Medulla oblongata (tissue), 1 donor: ENCODE results near the gene KBTBD12.

Experiments
- DNase-seq: peaks from one replicate; pipeline ENCODE4 v3.0.0-alpha.2; 2015; ENCODE audit errors: extremely low spot score

The KBTBD12 gene

DNA sequence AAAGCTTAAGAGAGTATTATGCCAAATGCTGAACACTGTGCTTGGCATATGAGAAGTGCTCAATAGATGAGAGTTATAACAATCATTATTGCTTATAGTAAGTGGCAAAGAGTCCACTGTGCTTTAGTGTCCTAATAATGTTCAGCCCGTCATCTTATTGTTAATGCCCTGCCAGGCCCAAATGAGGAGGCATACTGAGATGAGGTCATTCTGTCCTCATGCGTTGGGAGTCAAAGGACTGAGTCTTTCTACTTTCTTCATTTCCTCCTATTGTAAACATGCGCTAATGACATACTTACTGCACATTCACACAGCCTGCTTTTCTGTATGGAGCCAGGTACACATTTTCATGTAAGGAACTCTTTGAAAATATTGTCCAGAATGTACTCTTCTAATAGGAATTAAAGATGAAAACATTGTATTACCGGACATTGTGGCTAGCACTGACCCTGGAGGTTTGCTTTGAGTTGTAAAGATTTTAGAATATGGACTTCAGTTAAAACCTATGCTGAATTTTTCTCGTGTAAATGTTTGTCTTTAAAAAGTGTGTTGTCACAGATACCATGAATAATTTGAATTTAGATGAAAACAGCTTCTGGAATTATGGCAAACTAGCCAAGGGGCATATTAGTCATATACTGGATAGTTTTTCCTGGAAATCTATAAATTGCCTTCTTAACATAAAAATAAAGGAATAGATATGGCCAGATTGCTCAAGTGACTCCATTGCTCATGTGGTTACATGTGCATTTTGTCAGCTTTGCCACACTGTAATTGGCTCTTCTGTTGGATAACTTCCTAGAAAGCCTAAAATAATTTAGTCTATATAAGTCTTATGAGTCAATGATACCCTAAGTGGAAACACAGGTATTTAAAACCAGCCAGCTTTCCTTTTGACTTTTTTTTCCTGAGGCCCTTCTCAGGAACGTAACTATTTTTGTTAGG lies 38.3 kb downstream of the KBTBD12 start:
- DNase-seq = no peak

DNA sequence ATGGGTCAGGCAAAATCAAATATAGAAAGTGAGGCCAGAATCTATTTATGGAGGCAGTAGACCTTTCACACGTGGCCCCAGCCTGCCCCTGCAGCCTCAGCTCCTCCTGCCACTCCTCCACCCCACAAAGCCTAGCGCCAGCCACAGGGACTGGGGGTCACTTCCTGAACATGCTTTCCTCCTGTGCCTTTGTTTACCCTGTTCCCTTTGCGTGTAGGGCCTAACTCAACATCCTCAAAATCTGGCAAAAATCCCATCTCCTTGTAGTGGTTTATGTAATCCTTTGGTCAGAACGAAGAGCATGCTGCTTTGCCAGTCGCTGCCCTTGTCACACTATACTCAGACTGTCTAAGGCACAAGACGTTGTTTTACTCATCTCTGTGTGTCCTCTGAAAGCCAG lies 39.6 kb downstream of the KBTBD12 start:
- DNase-seq = peak; percentile 60

DNA sequence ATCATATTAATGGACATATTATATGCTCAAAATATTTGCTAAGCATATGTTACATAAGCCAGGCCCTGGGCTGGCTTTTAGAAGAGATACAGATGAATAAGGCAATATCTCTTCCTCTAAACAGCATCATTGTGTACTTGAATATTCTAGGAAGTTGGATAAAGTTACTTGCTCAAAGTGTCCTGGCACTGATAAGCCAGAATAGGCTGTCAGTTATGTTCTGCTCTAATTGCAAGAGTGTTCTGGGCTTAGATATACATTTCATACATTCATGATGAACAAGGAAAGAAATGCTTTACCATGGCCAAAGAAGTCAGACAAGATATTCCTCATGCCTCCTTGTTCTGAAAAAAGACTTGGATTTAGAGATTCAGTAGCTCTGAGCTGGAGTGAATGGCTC lies 40.7 kb downstream of the KBTBD12 start:
- no peak for DNase-seq

- no peak for DNase-seq
These were observed 44.0 kb downstream of the KBTBD12 start for GRCh38 chr3:127959041-127959440.

- DNase-seq = peak; percentile 21
These were observed 44.8 kb downstream of the KBTBD12 start for GRCh38 chr3:127959873-127960272.

GRCh38 chr3:127960421-127960965 lies 45.5 kb downstream of the KBTBD12 start:
- no peak for DNase-seq

- no peak for DNase-seq
These were observed 46.1 kb downstream of the KBTBD12 start for GRCh38 chr3:127961124-127961523.

GRCh38 chr3:127961963-127962362 lies 46.9 kb downstream of the KBTBD12 start:
- DNase-seq = no peak

- DNase-seq = no peak
These were observed 47.9 kb downstream of the KBTBD12 start for GRCh38 chr3:127962937-127963336.

- no peak for DNase-seq
These were observed 49.0 kb downstream of the KBTBD12 start for GRCh38 chr3:127964053-127964452.

DNA sequence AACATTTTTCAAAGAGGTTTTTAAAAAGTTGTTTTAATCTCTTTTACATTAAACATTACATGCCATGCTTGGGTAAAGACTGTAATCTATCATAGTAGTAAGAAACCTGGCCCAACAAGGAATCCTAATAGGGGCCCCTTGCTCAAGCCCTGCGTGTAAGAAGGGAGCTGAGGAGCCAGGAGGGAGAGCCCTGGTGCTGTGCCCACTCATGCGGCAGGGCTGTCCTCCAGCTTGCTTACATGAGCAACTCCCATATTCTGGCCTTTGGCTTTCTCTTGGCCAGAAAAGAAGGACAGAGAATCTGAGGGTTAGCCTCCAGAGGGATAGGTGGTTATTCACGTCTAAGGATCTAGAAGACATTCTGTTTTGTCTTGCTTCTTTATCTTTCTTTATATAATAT lies 49.8 kb downstream of the KBTBD12 start:
- no peak for DNase-seq

DNA sequence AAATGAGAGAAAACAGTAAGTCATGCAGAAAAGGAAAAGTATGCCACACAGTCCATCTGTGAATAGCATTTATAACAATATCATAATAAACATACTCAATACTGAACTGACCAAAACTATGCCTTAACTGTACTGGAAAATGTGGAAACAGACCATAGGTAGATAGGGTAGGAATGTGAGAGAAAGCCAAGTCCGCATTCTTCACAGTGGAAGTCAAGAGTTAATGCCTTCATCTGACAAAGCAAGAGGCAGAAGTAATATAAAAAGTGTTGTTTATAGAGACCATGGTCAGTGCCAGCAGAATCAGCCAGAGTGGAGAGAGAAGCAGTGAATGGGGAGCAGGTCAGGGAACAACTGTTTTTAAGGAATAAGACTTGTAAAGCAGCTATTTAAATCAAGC lies 52.3 kb downstream of the KBTBD12 start:
- DNase-seq = no peak

DNA sequence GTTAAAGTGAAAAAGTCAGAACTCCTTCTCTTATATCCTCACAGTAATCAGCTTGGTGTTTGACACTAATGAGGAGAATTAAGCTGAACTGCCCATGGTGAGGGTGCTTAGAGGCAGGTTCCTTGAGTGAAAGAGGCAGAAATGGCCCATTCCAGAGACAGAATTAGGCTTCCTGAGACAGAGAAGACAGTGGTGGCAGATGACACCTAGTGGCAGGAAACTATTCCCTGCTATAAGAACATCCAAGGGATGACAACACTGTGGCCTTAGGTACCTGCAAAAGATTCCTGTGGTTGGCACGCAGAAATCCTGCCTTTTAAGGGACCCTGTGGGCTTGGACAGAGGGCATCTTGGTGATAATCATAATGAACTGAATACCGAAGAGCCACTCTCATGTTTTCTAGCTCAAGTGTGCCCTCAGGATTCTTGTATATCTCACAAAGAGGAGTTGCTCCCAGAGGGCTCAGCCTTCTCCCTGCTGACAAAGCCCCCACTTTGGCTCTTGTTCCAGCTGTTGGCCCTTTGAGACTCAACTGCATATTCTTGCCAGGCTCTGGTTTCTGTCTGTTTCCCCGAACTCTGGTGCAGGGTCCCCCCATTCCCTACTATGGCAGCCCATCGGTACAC lies 56.0 kb downstream of the KBTBD12 start:
- DNase-seq = peak; percentile 79

DNA sequence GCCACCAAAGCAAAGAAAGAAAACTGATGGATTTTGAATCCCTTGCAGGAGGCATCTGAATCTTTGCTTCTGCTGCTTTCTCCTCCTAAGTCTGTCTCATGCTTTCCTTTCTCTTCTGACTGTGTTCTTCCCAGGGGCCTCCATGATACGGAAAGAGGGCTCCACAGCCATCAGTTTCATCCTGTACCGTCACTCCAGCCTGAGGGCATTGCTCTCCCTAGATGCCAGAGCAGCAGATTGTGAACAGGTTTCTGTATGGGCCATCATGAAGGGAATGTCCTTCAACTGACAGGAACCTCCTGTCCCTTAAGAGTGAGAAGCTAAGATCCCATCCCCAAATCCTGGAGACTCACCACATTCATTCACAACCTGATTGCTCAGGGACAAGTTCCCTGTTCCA lies 59.2 kb downstream of the KBTBD12 start:
- DNase-seq = no peak

- no peak for DNase-seq
These were observed 60.4 kb downstream of the KBTBD12 start for GRCh38 chr3:127975153-127976029.

DNA sequence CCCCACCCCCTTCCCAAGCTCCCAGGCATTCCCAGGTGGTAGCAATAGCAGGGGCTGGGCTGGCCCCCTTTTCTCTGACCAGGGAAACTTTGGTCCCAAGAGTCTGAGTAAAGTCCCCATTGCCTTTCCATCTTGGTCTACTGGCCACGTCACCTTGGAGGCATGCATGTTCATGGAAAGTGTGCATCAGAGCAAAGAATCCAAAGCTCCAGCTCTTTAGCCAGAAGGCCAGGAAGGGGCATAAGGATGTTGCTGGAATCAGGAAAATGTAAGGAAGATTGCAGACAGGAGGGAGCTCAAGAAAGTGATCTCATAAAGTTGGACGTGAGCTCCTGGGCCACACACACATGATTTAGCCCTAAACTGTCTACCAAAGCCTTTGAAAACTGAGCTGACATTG lies 63.6 kb downstream of the KBTBD12 start:
- DNase-seq = no peak

- no peak for DNase-seq
These were observed 64.4 kb downstream of the KBTBD12 start for GRCh38 chr3:127979473-127979872.

- no peak for DNase-seq
These were observed 66.1 kb downstream of the KBTBD12 start for GRCh38 chr3:127981097-127981496.

GRCh38 chr3:127982155-127982554 lies 67.1 kb downstream of the KBTBD12 start:
- no peak for DNase-seq

GRCh38 chr3:127984241-127984975 lies 69.4 kb downstream of the KBTBD12 start:
- DNase-seq = no peak

- DNase-seq = peak; percentile 50
These were observed 70.2 kb downstream of the KBTBD12 start for GRCh38 chr3:127985216-127985615.
